Panc1 (cell line): ENCODE measurements around the gene AFG3L2. TPM values are rescaled to one million over a fixed set of nuclear protein-coding genes. Genes with fewer than 3 reads are reported as not detected.
A peak's percentile ranks its signal among the peaks of the same experiment; 100 is the strongest.

Experiments
- ATAC-seq: fragments of 200-7000 bp; cut with Tn5 transposase; 2 replicates; pipeline ENCODE4 v1.9.1; 2020; ENCODE audit warnings: mild to moderate bottlenecking, moderate library complexity
- Bru-seq: library from RNA; stranded (reverse); fragments of 400-500 nt; gene quantifications from one replicate; lab custom pipeline; 2021; lab: Mats Ljungman, UMichigan
- BruChase-seq, 2 experiments: library from RNA; stranded (reverse); fragments of 400-500 nt; gene quantifications; one replicate each; lab custom pipeline; 2021; lab: Mats Ljungman, UMichigan
- BruUV-seq: library from RNA; stranded (reverse); fragments of 400-500 nt; replicated peaks from 2 replicates; lab custom pipeline; 2021; lab: Mats Ljungman, UMichigan
- CTCF ChIA-PET: fragments of 300-600 bp; sonication (Branson Sonifier 250); formaldehyde crosslinking; loops from one replicate; lab custom pipeline; 2022; ENCODE audit warnings: antibody characterized with exemption; lab: Charles Lee
- POLR2A ChIA-PET: fragments of 300-600 bp; sonication (Branson Sonifier 250); formaldehyde crosslinking; loops from one replicate; lab custom pipeline; 2022; ENCODE audit warnings: antibody characterized with exemption; lab: Charles Lee
- DNase-seq: peaks from one replicate; pipeline ENCODE4 v3.0.0-alpha.2; 2010; ENCODE audit warnings: low read depth, low spot score
- H3K27ac ChIP-seq: 2 replicates; pipeline ENCODE4 v1.5.1; 2011; ENCODE audit warnings: mild to moderate bottlenecking, low read length, inconsistent platforms
- H3K27me3 ChIP-seq: fragments of 200-500 bp; sonication (Bioruptor generic); 2 replicates; pipeline ENCODE4 v1.6.0; 2014; ENCODE audit warnings: low read length, inconsistent platforms; ENCODE audit not compliant: control insufficient read depth, insufficient read depth
- H3K36me3 ChIP-seq: fragments of 200-500 bp; sonication (Bioruptor generic); 2 replicates; pipeline ENCODE4 v1.5.1; 2014; ENCODE audit warnings: inconsistent platforms, mild to moderate bottlenecking, low read length, moderate library complexity; ENCODE audit not compliant: control insufficient read depth, insufficient read depth
- H3K4me1 ChIP-seq: 2 replicates; pipeline ENCODE4 v1.5.1; 2011; ENCODE audit warnings: inconsistent platforms, mild to moderate bottlenecking, low read length, moderate library complexity; ENCODE audit not compliant: control insufficient read depth, insufficient read depth
- H3K4me3 ChIP-seq, 2 experiments: 2 replicates each; pipeline ENCODE4 v1.5.1; 2011 to 2012; ENCODE audit warnings: low read depth in 2 of 2, low read length in 2 of 2, mild to moderate bottlenecking in 2 of 2, inconsistent platforms in 1 of 2, moderate library complexity in 1 of 2
- H3K9me3 ChIP-seq: fragments of 200-500 bp; sonication (Bioruptor generic); 2 replicates; pipeline ENCODE4 v1.5.1; 2014; ENCODE audit warnings: low read depth, mild to moderate bottlenecking, inconsistent platforms, low read length, moderate library complexity; ENCODE audit not compliant: control insufficient read depth, insufficient read depth
- POLR2AphosphoS5 ChIP-seq: IDR thresholded peaks from 2 replicates; pipeline ENCODE4 v1.6.1; 2012; ENCODE audit warnings: mild to moderate bottlenecking, low read depth, low read length, moderate library complexity
- SIN3A ChIP-seq: IDR thresholded peaks from 2 replicates; pipeline ENCODE4 v1.6.1; 2012; ENCODE audit warnings: low read depth, mild to moderate bottlenecking, low read length, moderate library complexity, borderline replicate concordance; ENCODE audit not compliant: insufficient read depth
- in situ Hi-C: cut with HindIII; loops from 2 replicates; pipeline ENCODE4 v1.10.0; 2016; ENCODE audit warnings: low sequenced_read_pairs, low pct_unique_long_range_greater_than_20kb
- intact Hi-C: fragments of 100-400 bp; cut with micrococcal nuclease; formaldehyde crosslinking; loops from one replicate; pipeline ENCODE4 v1.10.0; 2022; ENCODE audit not compliant: unreplicated experiment
- long read RNA-seq: library from polyadenylated mRNA; unstranded; transcript quantifications from one replicate; pipeline ENCODE4 v2.0.0, GENCODE V29; 2021; ENCODE audit not compliant: unreplicated experiment
- polyA plus RNA-seq: library from polyadenylated mRNA; unstranded; fragments of >200 nt; gene quantifications from one replicate; pipeline ENCODE4 v1.2.1, GENCODE V29; 2012; ENCODE audit warnings: missing spikeins; ENCODE audit not compliant: insufficient read length
- total RNA-seq: library from RNA; stranded (reverse); gene quantifications from one replicate; pipeline ENCODE4 v1.2.1, GENCODE V29; 2021; ENCODE audit not compliant: unreplicated experiment
- TF ChIP-seq, protein P1 (sequence below), 2 experiments: IDR thresholded peaks; 2 replicates each; pipeline ENCODE4 v1.6.1; 2011 to 2012; ENCODE audit warnings: low read depth in 2 of 2, control low read depth in 1 of 2, low read length in 1 of 2, mild to moderate bottlenecking in 1 of 2, moderate library complexity in 1 of 2; ENCODE audit not compliant: insufficient read depth in 1 of 2
- TF ChIP-seq, protein P2 (sequence below): fragments of 450-650 bp; IDR thresholded peaks from 2 replicates; pipeline ENCODE4 v1.5.1; 2017; ENCODE audit warnings: mild to moderate bottlenecking

The AFG3L2 gene
- total RNA-seq (58.0 TPM), Bru-seq, nascent RNA (percentile 85 among the genes with signal in this experiment), BruChase-seq, experiment 1, labeled RNA remaining after a 2-hour chase (percentile 85 among the genes with signal in this experiment), BruChase-seq, experiment 2, labeled RNA remaining after a 6-hour chase (percentile 90 among the genes with signal in this experiment)
- polyA plus RNA-seq: 32.6 TPM
- long read RNA-seq, transcript AFG3L2-201 (17 exons, 3,247 nt): major isoform, 219 of 291 reads
- long read RNA-seq, partial matches to known transcripts: 22 of 291 reads
- long read RNA-seq, other reads (novel, unspliced or antisense): 50 of 291 reads

DNA sequence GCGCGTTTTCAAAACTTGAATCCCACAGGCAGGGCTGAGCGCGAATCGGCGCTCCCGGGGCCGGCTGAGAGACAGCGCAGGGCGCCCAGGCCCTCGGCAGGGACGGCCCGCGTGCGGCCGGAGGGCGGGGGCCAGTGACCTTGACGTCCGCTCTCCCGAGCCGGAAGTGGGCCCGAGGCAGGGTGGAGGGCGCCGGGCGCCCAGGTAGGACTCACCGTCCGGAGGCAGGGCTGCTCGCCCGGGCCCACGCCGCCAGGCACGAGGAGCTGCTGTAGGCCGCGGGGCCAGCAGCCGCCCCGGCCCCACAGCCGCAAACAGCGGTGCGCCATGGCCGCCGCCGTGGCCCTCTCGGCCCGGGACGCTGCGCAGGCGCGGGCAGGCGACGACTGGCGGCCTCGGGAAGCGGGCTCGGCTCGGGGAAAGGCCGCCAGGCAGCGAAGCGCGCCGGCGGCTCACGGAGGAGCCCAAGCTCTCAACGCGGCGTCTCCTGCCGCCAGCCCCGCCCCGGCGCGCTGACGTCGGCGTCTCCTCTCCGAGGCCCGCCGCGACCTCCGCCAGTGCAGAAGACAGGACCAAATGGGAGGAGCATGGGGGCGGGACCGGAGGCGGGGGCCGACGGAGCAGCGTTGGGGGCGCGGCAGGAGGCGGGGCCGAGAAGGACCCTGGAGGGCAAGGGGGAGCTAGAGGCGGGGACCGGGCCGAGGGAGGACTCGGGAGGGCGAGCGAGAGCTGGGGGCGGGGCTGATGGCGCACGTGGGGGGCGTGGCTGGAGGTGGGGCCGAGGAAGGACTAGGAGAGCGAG is at the start of gene AFG3L2:
Gene AFG3L2, minus strand, starts transcription at position 474 of the 802 bp plus-strand sequence. Its CDS starts 145 bp downstream, at position 329.
- Histone ChIP-seq H3K4me1 (peaks cover 18% of the 10 kb centered on the region; the same call in 1 of the 2 replicates), H3K36me3 (peaks cover 2% of the 10 kb centered on the region; the same call in 1 of the 2 replicates), H3K27me3 (no peaks in the 10 kb centered on the region), H3K27ac (peak within 1 kb of the TSS; percentile 90), H3K4me3 (peak within 1 kb of the TSS; percentile 82 to 93), H3K9me3 (no peaks in the 10 kb centered on the region)
- in situ Hi-C loops (no loop called here), intact Hi-C loops (no loop called here)
- no TSS peak for BruUV-seq
- CTCF ChIA-PET: interaction anchor here (0.5 to 0.6 kb wide), 3 partner anchors 105 to 283 kb away, joined by 3 to 5 read pairs (median 4); no protein-coding TSS in a partner anchor
- POLR2A ChIA-PET: interaction anchor here (0.6 to 1.6 kb wide), 7 partner anchors 13 to 288 kb away, joined by 3 to 8 read pairs (median 4); partner anchors contain the start of gene SPIRE1
- TF ChIP-seq POLR2AphosphoS5: peak; percentile 38
- TF ChIP-seq SIN3A: no peak; the same call in 1 of the 2 replicates
- ATAC-seq: peak; percentile 94
- peak; percentile 79 for DNase-seq

DNA sequence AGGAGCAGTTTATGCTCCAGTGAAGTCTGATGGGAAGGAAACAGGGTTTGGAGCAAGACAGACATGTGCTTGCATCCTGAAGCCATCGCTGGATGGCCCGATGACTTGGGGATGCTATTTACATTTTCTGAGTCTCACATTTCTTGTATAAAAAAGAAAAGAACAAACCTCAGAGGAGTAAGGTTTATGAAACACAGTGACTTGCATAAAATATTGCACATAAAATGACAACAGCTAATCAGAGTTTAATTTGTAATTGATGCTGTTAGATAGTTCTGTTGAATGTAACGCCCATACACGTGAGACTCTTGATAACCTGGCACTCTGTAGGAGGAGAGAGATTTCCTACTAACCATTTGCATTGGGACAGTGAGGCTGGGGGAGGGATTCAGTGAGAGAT is 47.2 kb upstream of the AFG3L2 start:
- BruUV-seq: no TSS peak
- ChIA-PET CTCF (no interaction called here), POLR2A (no interaction called here)
- Histone ChIP-seq H3K4me1 (peaks cover 4% of the 10 kb centered on the region; the same call in 1 of the 2 replicates), H3K27me3 (no peaks in the 10 kb centered on the region), H3K9me3 (no peaks in the 10 kb centered on the region), H3K4me3 (no peak overlapping the region), H3K36me3 (no peaks in the 10 kb centered on the region), H3K27ac (no peak overlapping the region)
- intact Hi-C loops (no loop called here), in situ Hi-C loops (no loop called here)
- ATAC-seq (no peak), DNase-seq (no peak)
- no peak for TF ChIP-seq SIN3A
- TF ChIP-seq, protein P1, sequence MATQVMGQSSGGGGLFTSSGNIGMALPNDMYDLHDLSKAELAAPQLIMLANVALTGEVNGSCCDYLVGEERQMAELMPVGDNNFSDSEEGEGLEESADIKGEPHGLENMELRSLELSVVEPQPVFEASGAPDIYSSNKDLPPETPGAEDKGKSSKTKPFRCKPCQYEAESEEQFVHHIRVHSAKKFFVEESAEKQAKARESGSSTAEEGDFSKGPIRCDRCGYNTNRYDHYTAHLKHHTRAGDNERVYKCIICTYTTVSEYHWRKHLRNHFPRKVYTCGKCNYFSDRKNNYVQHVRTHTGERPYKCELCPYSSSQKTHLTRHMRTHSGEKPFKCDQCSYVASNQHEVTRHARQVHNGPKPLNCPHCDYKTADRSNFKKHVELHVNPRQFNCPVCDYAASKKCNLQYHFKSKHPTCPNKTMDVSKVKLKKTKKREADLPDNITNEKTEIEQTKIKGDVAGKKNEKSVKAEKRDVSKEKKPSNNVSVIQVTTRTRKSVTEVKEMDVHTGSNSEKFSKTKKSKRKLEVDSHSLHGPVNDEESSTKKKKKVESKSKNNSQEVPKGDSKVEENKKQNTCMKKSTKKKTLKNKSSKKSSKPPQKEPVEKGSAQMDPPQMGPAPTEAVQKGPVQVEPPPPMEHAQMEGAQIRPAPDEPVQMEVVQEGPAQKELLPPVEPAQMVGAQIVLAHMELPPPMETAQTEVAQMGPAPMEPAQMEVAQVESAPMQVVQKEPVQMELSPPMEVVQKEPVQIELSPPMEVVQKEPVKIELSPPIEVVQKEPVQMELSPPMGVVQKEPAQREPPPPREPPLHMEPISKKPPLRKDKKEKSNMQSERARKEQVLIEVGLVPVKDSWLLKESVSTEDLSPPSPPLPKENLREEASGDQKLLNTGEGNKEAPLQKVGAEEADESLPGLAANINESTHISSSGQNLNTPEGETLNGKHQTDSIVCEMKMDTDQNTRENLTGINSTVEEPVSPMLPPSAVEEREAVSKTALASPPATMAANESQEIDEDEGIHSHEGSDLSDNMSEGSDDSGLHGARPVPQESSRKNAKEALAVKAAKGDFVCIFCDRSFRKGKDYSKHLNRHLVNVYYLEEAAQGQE (IDR thresholded peaks at IDR 0.05; ENCODE audit: insufficient read depth in 1 of 2, low read depth in 2 of 2, low read length in 1 of 2): no peak
- TF ChIP-seq, protein P2, sequence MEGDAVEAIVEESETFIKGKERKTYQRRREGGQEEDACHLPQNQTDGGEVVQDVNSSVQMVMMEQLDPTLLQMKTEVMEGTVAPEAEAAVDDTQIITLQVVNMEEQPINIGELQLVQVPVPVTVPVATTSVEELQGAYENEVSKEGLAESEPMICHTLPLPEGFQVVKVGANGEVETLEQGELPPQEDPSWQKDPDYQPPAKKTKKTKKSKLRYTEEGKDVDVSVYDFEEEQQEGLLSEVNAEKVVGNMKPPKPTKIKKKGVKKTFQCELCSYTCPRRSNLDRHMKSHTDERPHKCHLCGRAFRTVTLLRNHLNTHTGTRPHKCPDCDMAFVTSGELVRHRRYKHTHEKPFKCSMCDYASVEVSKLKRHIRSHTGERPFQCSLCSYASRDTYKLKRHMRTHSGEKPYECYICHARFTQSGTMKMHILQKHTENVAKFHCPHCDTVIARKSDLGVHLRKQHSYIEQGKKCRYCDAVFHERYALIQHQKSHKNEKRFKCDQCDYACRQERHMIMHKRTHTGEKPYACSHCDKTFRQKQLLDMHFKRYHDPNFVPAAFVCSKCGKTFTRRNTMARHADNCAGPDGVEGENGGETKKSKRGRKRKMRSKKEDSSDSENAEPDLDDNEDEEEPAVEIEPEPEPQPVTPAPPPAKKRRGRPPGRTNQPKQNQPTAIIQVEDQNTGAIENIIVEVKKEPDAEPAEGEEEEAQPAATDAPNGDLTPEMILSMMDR: no peak
